A549 (cell line): Measurements from ENCODE around the gene POR. TPM values are rescaled to one million over a fixed set of nuclear protein-coding genes. Genes with fewer than 3 reads are reported as not detected.

Experiments used
- ATAC-seq, 2 experiments: fragments of 200-7000 bp in 1 of 2; fragments of >200 bp in 1 of 2; cut with Nextera tagmentation in 1 of 2; cut with Tn5 transposase in 1 of 2; 3 replicates each; pipeline versions ENCODE4 v1.8.0 to v1.9.1; 2018 to 2020; ENCODE audit warnings: mild to moderate bottlenecking in 1 of 2, moderate library complexity in 1 of 2
- CTCF ChIA-PET: fragments of 300-600 bp; sonication (Branson Sonifier 250); formaldehyde crosslinking; extraction: SDS; loops from one replicate; lab custom pipeline; 2021; ENCODE audit warnings: antibody characterized with exemption, inconsistent platforms; lab: Yijun Ruan, JAX
- POLR2A ChIA-PET: fragments of 350-600 bp; formaldehyde crosslinking; extraction: SDS; loops from one replicate; lab custom pipeline; 2021; ENCODE audit warnings: antibody characterized with exemption, inconsistent platforms; lab: Yijun Ruan, JAX
- DNase-seq, 2 experiments: peaks; one replicate each; pipeline versions ENCODE4 v3.0.0 to v3.0.0-alpha.2; 2011 to 2016; ENCODE audit warnings: low read depth in 1 of 2, low spot score in 1 of 2
- FAIRE-seq: peaks from 2 replicates; lab custom pipeline; 2011; peaks lifted over from hg19 to GRCh38; lab: Jason Lieb, UNC
- H3K27ac ChIP-seq, 2 experiments: fragments of >200 bp; sonication (Bioruptor Twin); formaldehyde crosslinking; 3 replicates each; pipeline ENCODE4 v1.5.1; 2016 to 2017
- H3K4me1 ChIP-seq: fragments of >200 bp; sonication (Bioruptor Twin); formaldehyde crosslinking; 3 replicates; pipeline ENCODE4 v1.6.1; 2016
- H3K4me2 ChIP-seq: fragments of >200 bp; sonication (Bioruptor Twin); formaldehyde crosslinking; 3 replicates; pipeline ENCODE4 v1.6.1; 2016
- H3K4me3 ChIP-seq: fragments of >200 bp; sonication (Bioruptor Twin); formaldehyde crosslinking; 3 replicates; pipeline ENCODE4 v1.5.1; 2016
- H3K9me3 ChIP-seq: fragments of >200 bp; sonication (Bioruptor Twin); formaldehyde crosslinking; 3 replicates; pipeline ENCODE4 v1.6.1; 2016
- CBX2 ChIP-seq: fragments of 200-600 bp; sonication (generic); IDR thresholded peaks from 2 replicates; pipeline ENCODE4 v1.6.1; 2016; ENCODE audit warnings: low read depth, mild to moderate bottlenecking, borderline replicate concordance
- CHD2 ChIP-seq: fragments of 150-350 bp; IDR thresholded peaks from 2 replicates; pipeline ENCODE4 v1.6.1; 2014; ENCODE audit warnings: low read length; ENCODE audit not compliant: partially characterized antibody
- CHD4 ChIP-seq: fragments of 200-600 bp; sonication (generic); IDR thresholded peaks from 2 replicates; pipeline ENCODE4 v1.6.1; 2016; ENCODE audit warnings: antibody characterized with exemption, mild to moderate bottlenecking, borderline replicate concordance
- ELK1 ChIP-seq: fragments of 150-350 bp; IDR thresholded peaks from 2 replicates; pipeline ENCODE4 v1.6.1; 2014; ENCODE audit warnings: low read depth, mild to moderate bottlenecking, low read length
- FOSB ChIP-seq: fragments of 250-450 bp; sonication (Bioruptor Pico); IDR thresholded peaks from 2 replicates; pipeline ENCODE4 v1.5.0; 2020; ENCODE audit warnings: mild to moderate bottlenecking, moderate library complexity
- FOSL2 ChIP-seq, 2 experiments: fragments of 450-650 bp in 1 of 2; fragments of >200 bp in 1 of 2; sonication (Bioruptor Twin) in 1 of 2; formaldehyde crosslinking; IDR thresholded peaks; 2 replicates each; pipeline versions ENCODE4 v1.5.0 to v1.6.1; 2016 to 2020; ENCODE audit warnings: mild to moderate bottlenecking in 1 of 2, moderate library complexity in 1 of 2
- FOXS1 ChIP-seq: fragments of 250-450 bp; sonication (Bioruptor Pico); IDR thresholded peaks from 2 replicates; pipeline ENCODE4 v1.5.0; 2020; ENCODE audit warnings: mild to moderate bottlenecking, moderate library complexity
- GATA3 ChIP-seq: IDR thresholded peaks from 2 replicates; pipeline ENCODE4 v1.6.1; 2012; ENCODE audit warnings: borderline replicate concordance
- HEYL ChIP-seq: fragments of 250-450 bp; sonication (Bioruptor Pico); IDR thresholded peaks from 2 replicates; pipeline ENCODE4 v1.8.0; 2021; ENCODE audit warnings: mild to moderate bottlenecking, moderate library complexity
- HOXB13 ChIP-seq: fragments of 250-450 bp; sonication (Bioruptor Pico); IDR thresholded peaks from 2 replicates; pipeline ENCODE4 v1.5.0; 2020; ENCODE audit warnings: low read depth, mild to moderate bottlenecking, moderate library complexity
- JUNB ChIP-seq: fragments of >200 bp; sonication (Bioruptor Twin); formaldehyde crosslinking; IDR thresholded peaks from 2 replicates; pipeline ENCODE4 v1.6.1; 2016
- MAZ ChIP-seq: fragments of 150-350 bp; IDR thresholded peaks from 2 replicates; pipeline ENCODE4 v1.6.1; 2014; ENCODE audit warnings: antibody characterized with exemption, low read depth, low read length, borderline replicate concordance
- MYC ChIP-seq: IDR thresholded peaks from 2 replicates; pipeline ENCODE4 v1.6.1; 2012; ENCODE audit warnings: mild to moderate bottlenecking, inconsistent platforms, low read length, improper control_type of control experiment, borderline replicate concordance
- NPAS2 ChIP-seq: fragments of 250-450 bp; sonication (Bioruptor Pico); IDR thresholded peaks from 2 replicates; pipeline ENCODE4 v1.8.0; 2022; ENCODE audit warnings: mild to moderate bottlenecking, moderate library complexity, borderline replicate concordance
- NR3C1 ChIP-seq: fragments of >200 bp; sonication (Bioruptor Twin); formaldehyde crosslinking; IDR thresholded peaks from 3 replicates; pipeline ENCODE4 v1.6.1; 2017
- PBX3 ChIP-seq: IDR thresholded peaks from 2 replicates; pipeline ENCODE4 v1.6.1; 2012
- RAD21 ChIP-seq, 2 experiments: fragments of >200 bp in 1 of 2; sonication (Bioruptor Twin) in 1 of 2; formaldehyde crosslinking in 1 of 2; IDR thresholded peaks in 1 of 2; conservative IDR thresholded peaks in 1 of 2; 2 replicates in 1 of 2; 3 replicates in 1 of 2; pipeline ENCODE4 v1.6.1; 2012 to 2018; ENCODE audit warnings: inconsistent platforms in 1 of 2
- RNF2 ChIP-seq: fragments of 200-600 bp; sonication (generic); IDR thresholded peaks from 2 replicates; pipeline ENCODE4 v1.6.1; 2016; ENCODE audit warnings: low read depth, mild to moderate bottlenecking, antibody characterized with exemption, moderate library complexity, borderline replicate concordance
- TFCP2L1 ChIP-seq: fragments of 250-450 bp; sonication (Bioruptor Pico); IDR thresholded peaks from 2 replicates; pipeline ENCODE4 v1.5.0; 2021; ENCODE audit warnings: mild to moderate bottlenecking
- ZC3H11A ChIP-seq: fragments of 450-650 bp; IDR thresholded peaks from 2 replicates; pipeline ENCODE4 v1.6.1; 2014; ENCODE audit warnings: antibody characterized with exemption, mild to moderate bottlenecking
- ZFP36 ChIP-seq: fragments of 450-650 bp; IDR thresholded peaks from 2 replicates; pipeline ENCODE4 v1.6.1; 2014; ENCODE audit warnings: borderline replicate concordance; ENCODE audit not compliant: partially characterized antibody
- ZNF302 ChIP-seq: fragments of 250-450 bp; sonication (Bioruptor Pico); IDR thresholded peaks from 2 replicates; pipeline ENCODE4 v1.9.0; 2021; ENCODE audit warnings: inconsistent platforms, mild to moderate bottlenecking, moderate library complexity
- ZSCAN20 ChIP-seq: fragments of 250-450 bp; sonication (Bioruptor Pico); IDR thresholded peaks from 2 replicates; pipeline ENCODE4 v1.8.0; 2022; ENCODE audit warnings: mild to moderate bottlenecking, moderate library complexity
- WGBS: methylation state at CpG from one replicate; pipeline ENCODE4 v1.1.6; 2017; ENCODE audit errors: missing lambda C conversion rate; 5-methylcytosine and 5-hydroxymethylcytosine counted together
- polyA plus RNA-seq, 4 experiments: library from polyadenylated mRNA; depleted of rRNA in 3 of 4; stranded (reverse); fragments of >200 nt; fragmentation: RNase III in 1 of 4; extraction: RNeasy Plus Mini Kit Qiagen cat#74134 plus additional on column Dnase treatment in 1 of 4; gene quantifications; 2 replicates in 3 of 4; 3 replicates in 1 of 4; pipeline ENCODE4 v1.2.3, GENCODE V29; 2011 to 2017

Gene POR
- polyA plus RNA-seq, 2 of the 4 experiments (the other 2 are of a cell fraction): 71.1 to 109 TPM

- TF ChIP-seq CHD4: no peak
Observed at GRCh38 chr7:76020031-76020714, 105.2 kb downstream of the POR start (continued).

GRCh38 chr7:76022026-76022780 lies 107.2 kb downstream of the POR start:
- H3K9me3 ChIP-seq: no peaks in the 10 kb centered on the region
- no peak overlapping the region for H3K27ac ChIP-seq
- no peak for FAIRE-seq
- no peaks in the 10 kb centered on the region for H3K4me1 ChIP-seq
- no peak overlapping the region for H3K4me3 ChIP-seq
- ATAC-seq: no peak
- CTCF ChIA-PET: interaction anchor here (1.1 to 7.6 kb wide), 6 partner anchors 12 to 291 kb away, joined by 3 to 82 read pairs (median 10); no protein-coding TSS in a partner anchor
- POLR2A ChIA-PET: no interaction called here
- TF ChIP-seq JUNB: no peak
- no peak for TF ChIP-seq HEYL (CRISPR knock-in tag)
- TF ChIP-seq FOSL2 (IDR thresholded peaks at IDR 0.05): no peak
- TF ChIP-seq FOSL2 (CRISPR knock-in tag; IDR thresholded peaks at IDR 0.05): no peak
- TF ChIP-seq CBX2: no peak
- no peak for TF ChIP-seq PBX3
- no peak for TF ChIP-seq TFCP2L1 (CRISPR knock-in tag)
- TF ChIP-seq ZNF302 (CRISPR knock-in tag): no peak
- TF ChIP-seq GATA3: no peak
- no peak for TF ChIP-seq RAD21 (conservative IDR thresholded peaks at IDR 0.05 in 1 of 2, IDR thresholded peaks at IDR 0.05 in 1 of 2)
- no peak for TF ChIP-seq NR3C1
- TF ChIP-seq FOSB (CRISPR knock-in tag): no peak
- no peak for TF ChIP-seq ZC3H11A
- no peak for TF ChIP-seq FOXS1 (CRISPR knock-in tag)
- no peak for TF ChIP-seq ZSCAN20 (CRISPR knock-in tag)
- TF ChIP-seq ELK1: no peak
- TF ChIP-seq MAZ: no peak
- TF ChIP-seq HOXB13 (CRISPR knock-in tag): no peak
- WGBS: 90% methylated on average over 7 of the region's 7 CpGs
- H3K4me2 ChIP-seq: no peak overlapping the region
- no peak for DNase-seq

- TF ChIP-seq CHD2 (no peak), HEYL (CRISPR knock-in tag) (no peak), RNF2 (no peak), MYC (no peak), ZFP36 (no peak), NPAS2 (CRISPR knock-in tag) (no peak)
- H3K9me3 ChIP-seq: no peaks in the 10 kb centered on the region
- no peak overlapping the region for H3K4me3 ChIP-seq
- H3K27ac ChIP-seq: no peak overlapping the region
- no peaks in the 10 kb centered on the region for H3K4me1 ChIP-seq
- DNase-seq (no peak), FAIRE-seq (no peak), ATAC-seq (no peak; a peak in 1 of 6 replicates)
- H3K4me2 ChIP-seq: no peak overlapping the region
- POLR2A ChIA-PET: no interaction called here
- CTCF ChIA-PET: interaction anchor here (1.4 to 7.6 kb wide), 2 partner anchors 158 to 260 kb away, joined by 3 to 82 read pairs; no protein-coding TSS in a partner anchor
- 64% methylated on average over 4 of the region's 4 CpGs for WGBS
Observed at GRCh38 chr7:76023002-76023401, 108.0 kb downstream of the POR start.
